Fibroblast of upper back skin (primary cell): Measurements from ENCODE around the gene CHST7.

Experiments
- DNase-seq: peaks from one replicate; pipeline ENCODE4 v3.0.0-alpha.2; 2013

Gene CHST7

DNA sequence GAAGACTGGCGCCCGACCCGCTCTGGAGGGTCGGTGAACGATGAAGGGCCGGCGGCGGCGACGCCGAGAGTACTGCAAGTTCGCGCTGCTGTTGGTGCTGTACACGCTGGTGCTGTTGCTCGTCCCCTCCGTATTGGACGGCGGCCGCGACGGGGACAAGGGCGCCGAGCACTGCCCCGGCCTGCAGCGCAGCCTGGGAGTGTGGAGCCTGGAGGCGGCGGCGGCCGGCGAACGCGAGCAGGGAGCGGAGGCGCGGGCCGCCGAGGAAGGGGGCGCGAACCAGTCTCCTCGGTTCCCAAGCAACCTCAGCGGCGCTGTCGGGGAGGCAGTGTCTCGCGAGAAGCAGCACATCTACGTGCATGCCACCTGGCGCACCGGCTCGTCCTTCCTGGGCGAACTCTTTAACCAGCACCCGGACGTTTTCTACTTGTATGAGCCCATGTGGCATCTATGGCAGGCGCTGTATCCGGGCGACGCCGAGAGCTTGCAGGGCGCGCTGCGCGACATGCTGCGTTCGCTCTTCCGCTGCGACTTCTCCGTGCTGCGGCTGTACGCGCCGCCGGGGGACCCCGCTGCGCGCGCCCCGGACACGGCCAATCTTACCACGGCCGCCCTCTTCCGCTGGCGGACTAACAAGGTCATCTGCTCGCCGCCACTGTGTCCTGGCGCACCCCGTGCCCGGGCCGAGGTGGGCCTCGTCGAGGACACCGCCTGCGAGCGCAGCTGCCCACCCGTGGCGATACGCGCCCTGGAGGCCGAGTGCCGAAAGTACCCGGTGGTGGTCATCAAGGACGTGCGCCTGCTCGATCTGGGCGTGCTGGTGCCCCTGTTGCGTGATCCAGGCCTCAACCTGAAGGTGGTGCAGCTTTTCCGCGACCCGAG lies 568 bp downstream of the CHST7 start:
- DNase-seq, result peak; percentile 41

DNA sequence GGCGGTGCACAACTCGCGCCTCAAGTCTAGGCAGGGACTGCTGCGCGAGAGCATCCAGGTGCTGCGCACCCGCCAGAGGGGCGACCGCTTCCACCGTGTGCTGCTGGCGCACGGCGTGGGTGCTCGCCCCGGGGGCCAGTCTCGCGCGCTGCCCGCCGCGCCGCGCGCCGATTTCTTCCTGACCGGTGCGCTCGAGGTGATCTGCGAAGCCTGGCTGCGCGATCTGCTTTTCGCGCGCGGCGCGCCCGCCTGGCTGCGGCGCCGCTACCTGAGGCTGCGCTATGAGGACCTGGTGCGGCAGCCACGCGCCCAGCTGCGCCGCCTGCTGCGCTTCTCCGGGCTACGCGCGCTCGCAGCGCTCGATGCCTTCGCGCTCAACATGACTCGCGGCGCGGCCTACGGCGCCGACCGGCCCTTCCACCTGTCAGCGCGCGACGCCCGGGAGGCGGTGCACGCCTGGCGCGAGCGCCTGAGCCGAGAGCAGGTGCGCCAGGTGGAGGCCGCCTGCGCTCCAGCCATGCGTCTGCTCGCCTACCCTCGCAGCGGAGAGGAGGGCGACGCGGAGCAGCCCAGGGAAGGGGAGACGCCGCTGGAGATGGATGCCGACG lies 1.3 kb downstream of the CHST7 start:
- DNase-seq, result no peak

DNA sequence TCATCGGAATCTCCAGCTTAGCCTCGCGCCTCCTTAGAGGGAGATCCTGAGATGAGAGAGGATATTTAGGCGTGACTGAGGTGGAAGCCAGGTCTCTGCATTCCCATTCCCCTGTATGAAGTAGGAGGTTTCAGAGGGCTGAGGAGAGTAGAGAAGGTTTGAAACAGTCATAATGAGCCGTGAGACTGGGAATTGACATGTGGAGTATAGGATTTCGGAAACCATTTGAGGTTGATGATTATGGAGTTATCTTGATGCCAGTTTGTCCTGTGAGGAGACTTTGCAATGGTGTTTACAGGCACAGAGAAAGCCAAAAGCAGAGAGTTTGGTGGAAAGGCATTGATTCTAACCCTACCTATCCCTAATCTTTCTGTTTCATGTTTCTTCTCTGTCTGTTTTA lies 2.0 kb downstream of the CHST7 start:
- DNase-seq, result no peak

DNA sequence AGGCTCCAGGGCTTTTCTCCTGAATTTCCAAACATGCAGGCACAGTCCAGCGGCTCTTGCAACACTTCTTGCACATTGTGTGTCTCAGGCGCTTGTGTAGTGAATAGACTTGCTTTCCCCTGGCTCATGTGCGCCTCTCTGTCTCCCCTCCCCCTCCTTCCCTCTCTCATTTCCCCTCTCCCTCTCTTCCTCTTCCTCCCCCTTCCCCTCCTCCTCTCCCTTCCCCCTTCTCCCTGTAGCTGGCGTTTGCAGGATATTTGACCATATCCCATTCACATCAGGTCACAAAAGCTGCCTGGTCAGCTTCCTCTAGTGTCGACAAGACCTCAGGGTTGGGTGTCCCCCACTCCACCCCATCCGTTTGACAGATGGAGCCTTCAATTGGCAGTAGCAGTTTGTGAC lies 2.4 kb downstream of the CHST7 start:
- DNase-seq, result no peak

DNA sequence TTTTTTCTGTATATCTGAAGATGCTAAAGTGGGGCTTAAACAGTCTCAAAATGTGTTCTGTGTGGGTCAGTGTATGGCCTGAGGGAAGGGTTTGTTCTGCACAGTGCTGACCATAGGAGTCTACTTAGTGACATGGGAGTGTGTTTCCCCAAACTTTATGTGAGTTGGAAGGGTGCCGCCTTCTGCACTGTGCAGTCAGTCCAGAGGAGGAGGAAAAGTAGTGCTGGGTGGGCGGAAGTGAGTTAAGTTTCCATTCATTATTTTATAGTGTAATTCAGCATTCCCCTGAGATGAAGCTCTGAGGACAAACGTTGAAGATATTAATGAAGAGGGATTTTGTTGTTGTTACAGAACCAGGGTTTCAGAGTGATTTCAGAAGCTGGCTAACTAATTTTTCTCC lies 2.9 kb downstream of the CHST7 start:
- no peak for DNase-seq

DNA sequence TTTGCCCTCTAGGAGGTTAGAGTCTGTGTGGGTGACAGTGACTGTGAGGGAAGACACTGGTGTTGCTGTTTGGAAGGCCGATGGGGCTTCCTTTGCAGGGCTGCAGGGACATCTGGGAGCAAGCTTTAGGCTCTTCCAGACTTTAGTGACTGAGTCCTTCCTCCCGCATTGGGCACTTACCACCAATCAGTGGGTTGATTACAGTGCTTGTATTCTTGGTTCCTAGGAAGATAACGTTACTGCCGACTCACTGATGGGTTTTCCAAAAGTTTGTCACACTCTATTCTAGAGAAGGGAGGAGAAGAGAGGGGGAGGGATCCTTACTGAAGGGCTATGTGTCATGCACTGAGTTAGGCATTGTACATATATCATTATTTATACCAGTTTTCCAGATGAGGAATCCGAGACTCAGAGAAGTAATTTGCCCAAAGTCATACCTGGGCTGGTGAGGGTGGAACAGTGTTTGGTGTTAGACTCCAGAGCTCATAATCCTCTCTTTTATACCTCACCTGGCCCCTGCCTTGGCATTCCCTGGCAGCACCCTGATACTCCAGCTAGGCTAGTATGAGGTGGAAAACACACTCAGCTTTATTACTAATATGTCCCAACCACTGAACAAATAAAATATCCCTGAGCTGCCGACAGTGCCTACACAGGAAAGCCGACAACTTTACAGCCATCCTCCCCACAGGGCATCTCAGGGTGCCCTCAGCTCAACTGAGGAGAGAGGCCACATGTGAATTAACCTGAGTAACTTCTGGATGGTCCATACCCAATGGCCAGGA lies 3.8 kb downstream of the CHST7 start:
- DNase-seq, result no peak

DNA sequence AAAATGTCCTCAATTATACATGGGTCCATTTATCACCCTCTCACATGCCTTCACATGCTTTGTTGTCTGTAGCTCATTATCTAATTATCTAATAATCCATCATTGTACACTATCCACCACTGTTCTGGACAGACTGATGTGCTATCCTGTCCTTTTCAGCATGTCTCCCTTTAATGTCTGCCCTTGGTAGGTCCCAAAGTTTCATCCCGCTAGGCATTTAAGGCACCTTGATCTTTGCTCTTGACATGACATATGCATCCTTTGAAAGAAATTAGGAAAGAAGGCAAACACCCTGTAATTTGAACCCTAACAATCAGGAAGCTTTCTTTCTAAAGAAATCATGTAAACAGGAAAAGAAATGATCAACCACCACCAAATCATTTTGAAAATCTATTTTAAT lies 5.7 kb downstream of the CHST7 start:
- no peak for DNase-seq

DNA sequence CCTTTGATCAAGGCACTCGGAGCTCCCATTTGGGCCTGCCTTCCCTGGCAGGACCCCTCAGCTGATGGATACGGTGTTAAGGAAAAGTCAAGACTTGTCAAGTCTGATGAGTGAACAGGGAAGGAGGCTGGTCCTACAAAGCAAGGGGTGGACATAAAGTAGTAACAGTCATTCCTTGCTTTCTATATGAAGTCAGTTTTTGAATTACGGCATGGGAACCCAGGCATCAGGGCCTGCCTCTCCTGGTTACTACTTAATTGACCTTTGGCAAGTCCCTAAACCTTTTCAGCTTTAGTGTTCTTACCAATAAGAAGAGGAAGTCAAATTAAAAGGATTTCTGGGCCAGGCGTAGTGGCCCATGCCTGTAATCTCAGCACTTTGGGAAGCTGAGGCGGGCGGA lies 7.0 kb downstream of the CHST7 start:
- DNase-seq, result no peak

DNA sequence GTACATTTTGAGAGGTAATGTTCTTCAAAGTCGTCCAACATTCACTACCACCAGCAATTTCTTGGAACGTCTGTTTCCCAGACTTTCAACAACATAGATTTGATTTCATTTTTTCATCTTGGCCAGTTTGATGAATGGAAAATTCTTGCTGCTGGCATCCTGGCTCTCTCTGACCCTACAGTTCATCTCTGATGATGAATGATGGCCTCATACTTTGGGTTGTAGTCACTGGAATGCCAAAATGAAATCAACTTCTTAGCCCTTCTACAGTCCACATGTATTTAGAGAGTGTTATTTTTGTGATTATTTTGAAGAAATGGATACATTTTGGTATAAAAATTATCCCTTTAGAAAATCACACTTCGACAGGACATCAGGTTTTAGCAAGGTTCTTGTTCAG lies 8.8 kb downstream of the CHST7 start:
- DNase-seq, result peak; percentile 72

DNA sequence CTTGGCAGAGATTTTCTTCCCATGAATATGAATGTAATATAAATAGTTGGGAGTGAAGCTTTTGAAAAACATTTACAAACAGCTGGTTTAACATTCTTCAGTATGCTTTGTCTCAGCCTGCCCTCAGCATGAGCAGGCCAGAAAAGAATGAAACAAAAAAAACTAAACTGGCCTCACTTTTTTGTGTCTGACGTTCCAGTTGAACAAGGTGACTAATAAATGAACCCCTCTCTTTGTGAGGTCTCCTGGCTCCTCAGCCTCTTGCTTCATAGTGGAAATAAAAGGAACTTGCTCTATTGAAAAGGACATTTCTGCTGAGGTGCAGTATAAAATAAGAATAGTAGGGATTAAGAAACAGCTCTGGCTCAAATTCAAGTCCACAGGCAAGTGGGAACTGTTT lies 9.4 kb downstream of the CHST7 start:
- peak; percentile 92 for DNase-seq

DNA sequence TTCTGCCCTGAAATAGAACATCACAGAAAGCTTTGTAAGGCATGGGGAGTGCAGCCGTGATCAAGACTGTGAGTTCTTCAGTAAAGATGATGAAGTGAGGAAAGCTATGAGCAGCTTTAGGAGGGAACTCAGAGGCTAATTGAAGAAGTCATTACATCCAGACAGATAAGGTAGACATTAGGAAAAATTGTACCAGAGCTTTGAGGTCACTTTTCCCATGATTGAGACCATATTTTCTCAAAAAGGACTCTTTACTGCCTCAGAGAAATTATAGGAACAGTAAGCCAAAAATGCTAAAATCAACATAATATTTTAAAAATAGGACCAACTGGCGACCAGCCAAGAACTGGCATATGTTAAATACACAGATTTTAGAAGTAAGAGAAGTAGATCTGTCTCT lies 11.2 kb downstream of the CHST7 start:
- DNase-seq, result no peak

DNA sequence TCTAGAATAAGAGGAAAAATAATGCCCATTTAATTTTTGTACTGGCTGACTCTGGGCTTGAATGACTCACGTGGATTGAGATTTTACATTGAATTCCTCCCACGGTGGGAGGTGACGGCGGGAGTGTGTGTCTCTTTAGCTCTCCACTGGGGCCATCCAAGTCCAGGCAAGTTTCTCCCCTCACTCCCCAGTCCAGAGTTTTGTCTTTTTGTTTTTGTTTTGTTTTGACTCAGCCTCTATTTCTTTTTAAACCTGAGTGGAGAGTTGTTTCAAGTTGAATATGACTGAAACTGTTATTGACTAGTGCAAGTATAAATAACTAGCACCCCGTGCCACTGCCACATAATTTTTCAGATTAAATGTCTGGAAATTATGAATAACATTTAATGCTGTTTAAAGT lies 13.6 kb downstream of the CHST7 start:
- peak; percentile 63 for DNase-seq

DNA sequence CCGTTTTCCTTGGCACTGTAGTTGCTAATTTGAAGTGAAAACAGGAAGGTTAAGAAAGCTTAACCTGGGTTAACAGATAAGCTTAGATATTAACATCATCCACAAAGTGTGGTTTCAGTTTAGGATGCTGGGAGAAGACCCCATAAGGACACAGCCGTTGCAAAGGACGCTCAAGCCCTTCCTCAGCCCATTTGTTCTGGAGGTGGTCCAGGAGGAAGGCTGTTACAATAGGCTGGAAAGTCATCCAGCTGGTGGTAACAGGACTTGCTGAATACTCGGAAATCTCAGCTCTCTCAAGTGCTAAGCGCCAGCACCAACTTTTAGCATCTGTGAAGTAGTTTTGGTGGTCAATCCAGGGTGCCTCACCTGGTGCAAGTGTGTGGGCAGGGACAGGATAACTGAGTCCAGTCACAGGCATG lies 14.2 kb downstream of the CHST7 start:
- DNase-seq, result no peak

DNA sequence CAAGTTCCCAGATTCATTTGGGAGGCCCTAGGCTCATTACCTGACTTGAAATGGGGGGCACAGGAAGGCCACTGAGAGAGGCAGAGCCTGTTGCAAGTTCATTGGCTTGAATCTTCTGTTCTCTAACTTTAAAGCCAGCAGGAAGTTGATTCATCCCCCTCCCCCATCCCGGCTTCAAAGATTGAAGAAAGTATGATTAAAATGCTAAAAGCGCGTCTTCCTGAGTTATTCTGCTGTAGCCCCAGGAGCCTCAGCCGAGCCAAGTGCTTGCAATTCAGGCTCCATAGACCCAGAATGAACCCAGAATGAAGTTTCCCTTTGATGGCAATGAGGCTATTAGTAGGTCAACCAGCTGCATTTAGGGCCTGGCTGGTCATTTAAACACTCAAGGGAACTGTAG lies 14.7 kb downstream of the CHST7 start:
- peak; percentile 87 for DNase-seq

DNA sequence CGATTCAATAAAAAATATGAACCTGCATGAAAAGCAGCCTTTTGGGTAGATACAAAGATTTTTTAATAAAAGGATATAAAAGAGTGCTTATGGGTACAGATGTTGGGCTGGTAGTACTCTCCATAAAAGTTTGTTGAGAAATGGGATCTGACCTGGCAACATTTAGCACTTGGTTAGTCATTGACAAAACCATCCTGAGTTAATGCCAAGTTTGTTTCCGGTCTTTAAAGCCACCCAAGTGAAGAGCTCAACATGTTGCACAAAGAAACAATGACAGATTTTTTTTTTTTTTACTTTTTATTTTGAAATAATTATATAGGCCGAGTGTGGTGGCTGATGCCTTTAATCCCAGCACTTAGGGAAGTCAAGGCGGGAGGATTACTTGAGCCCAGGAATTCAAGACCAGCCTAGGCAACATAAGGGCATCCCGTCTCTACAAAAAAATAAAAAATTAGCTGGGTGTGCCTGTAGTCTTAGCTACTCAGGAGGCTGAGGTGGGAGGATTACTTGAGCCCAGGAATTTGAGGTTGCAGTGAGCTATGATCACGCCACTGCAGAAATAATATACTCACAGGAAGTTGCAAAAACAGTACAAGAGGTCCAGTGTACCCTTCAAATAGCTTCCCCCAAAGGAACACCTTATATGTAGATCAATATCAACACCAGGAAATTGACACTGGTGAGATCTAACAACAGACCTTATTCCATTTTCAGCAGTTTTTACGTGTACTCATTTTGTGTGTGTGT lies 16.6 kb downstream of the CHST7 start:
- peak; percentile 59 for DNase-seq

DNA sequence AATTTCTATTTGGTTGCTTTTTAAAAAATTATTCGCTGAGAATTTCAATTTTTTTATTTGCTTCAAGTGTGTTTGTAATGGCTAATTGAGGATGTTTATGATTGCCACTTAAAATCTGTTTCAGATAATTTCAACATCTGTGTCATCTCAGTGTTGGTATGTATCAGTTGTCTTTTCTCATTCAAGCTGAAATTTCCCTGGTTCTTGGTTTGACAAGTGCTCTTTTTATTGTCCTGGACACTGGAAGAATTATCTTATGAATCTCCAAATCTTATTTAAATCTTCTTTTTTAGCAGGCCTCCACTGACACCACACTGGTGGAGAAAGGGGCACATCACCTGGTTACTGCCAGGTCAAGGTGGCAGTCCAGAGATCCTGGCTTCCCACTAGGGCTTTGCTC lies 21.5 kb downstream of the CHST7 start:
- no peak for DNase-seq

DNA sequence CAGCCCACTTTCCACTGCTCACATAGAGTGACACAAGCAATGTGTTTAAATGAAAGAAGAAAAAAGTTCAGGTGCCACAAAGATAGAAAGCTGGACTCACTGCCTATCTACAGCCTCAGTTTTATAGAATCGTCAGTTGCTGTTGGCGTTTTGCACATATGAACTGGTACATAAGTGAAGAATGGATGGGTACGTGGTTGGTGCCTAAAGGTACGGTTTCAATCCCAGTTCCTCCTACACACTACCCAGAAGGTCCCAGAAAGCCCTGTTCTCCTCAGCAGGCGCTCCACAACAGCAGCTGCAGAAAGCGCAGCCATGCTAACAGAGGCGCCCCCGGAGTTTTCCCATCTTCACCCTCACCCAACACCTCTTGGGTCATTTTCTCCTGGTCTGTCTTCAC lies 23.6 kb downstream of the CHST7 start:
- no peak for DNase-seq

DNA sequence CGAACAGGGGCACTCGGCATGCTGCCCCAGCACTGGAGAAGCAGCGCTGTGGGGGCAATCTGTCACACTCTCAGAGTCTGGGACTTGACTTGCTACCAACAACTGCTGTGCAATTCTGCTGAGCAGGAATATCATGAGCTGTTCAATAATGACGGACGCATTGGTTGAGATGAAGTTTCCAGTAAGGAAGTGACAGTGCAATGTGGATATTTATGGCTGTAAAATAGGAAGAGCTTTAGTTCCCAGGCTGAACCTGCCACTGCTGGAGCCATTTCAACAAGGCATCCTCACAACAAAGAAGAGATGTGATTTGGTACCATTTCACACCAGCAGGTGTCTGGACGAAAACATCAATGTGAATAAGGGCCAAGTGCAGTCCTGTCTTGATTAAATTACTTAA lies 24.2 kb downstream of the CHST7 start:
- no peak for DNase-seq

DNA sequence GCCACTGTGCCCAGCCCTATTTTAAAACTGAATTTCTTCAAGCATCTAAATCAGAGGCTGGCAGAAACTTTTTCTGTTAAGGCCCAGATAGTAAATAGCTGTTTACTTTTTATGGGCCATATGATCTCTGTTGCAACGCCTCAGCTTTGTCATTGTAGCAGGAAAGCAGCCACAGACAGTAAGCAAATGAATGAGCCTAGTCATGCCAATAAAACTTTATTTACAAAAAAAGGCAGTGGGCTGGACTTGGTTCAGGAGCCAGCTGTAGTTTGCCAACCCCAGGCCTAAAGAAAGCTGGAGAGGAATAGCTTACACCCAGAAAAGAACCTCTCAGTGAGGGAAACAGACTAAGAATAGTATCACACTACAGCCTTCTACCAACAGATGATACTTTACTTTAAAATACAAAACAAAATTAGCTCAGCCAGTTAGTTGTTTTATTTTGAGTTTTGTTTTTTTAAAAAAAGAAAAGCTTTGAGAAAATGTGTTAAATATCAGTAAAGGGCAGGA lies 25.5 kb downstream of the CHST7 start:
- no peak for DNase-seq

DNA sequence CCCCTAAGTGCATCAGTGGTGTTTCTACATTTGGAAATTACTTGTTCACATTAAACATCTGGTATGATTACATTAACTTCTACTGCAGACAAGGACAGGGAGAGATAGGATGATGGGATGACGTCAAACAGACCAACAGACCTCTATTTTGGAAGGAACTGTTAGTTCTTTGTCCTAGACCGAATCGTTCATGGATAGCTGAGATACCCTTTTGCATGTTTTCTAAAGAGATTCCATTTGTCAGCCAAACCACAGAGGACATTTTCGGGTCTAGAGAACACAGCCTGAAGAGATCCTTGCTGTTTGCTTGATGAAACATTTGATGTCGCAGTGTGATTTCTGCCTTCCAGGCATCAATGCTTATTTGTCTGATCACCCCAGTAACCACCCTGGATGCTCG lies 27.7 kb downstream of the CHST7 start:
- DNase-seq, result no peak

DNA sequence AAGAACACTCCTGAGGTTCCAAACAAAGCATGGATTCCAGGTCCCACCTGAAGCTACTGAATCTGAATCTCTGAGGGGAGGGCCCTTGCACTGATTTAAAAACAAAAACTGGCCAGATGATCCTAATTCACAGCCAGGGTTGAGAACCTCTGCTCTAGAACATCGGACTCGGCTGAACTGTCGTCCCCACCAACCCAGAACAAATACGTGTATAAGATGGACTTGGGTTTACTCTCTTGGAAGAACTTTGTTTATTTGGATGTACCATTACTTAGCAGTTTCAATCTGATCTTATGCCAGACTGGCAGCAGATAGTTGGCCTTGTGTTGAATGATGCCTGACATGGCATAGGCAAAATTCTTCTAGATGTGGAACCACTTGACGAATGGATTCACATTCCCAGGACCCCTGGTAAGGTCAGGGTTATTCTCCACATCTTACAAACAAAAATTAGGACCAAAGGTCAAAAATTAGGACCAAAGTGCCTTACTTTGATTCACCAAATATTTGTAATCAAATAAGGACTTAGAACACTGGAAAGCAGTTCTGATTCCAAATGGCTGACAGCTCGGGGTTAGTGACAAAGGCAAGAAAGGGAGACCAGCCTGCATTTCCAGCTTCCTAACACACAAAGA lies 29.0 kb downstream of the CHST7 start:
- no peak for DNase-seq

DNA sequence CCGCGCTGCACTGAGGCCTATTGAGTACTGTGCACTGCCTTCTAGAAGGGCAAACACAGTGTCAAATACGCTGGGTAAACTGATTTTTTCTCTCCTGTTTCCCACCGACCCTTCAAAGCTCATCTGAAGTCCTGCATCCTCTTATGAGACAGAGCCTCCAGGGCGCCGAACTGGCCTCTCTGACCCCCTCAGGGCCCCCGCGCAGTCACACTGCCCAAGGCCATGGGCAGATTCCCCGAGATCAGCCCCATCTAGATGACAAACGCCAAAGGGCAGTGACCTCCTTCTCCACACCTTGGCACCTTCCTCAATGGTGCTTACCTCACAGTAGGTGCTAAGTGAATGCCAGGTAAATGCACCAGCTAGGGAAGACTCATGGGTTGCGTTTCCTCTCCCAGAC lies 34.4 kb downstream of the CHST7 start:
- DNase-seq, result no peak
